Fibroblast of peridontal ligament (primary cell): ENCODE measurements around the gene BPIFB1.
A peak's percentile ranks its signal among the peaks of the same experiment; 100 is the strongest.

Experiments
- DNase-seq: peaks from one replicate; pipeline ENCODE4 v3.0.0-alpha.2; 2010; ENCODE audit errors: extremely low read depth

BPIFB1 gene

DNA sequence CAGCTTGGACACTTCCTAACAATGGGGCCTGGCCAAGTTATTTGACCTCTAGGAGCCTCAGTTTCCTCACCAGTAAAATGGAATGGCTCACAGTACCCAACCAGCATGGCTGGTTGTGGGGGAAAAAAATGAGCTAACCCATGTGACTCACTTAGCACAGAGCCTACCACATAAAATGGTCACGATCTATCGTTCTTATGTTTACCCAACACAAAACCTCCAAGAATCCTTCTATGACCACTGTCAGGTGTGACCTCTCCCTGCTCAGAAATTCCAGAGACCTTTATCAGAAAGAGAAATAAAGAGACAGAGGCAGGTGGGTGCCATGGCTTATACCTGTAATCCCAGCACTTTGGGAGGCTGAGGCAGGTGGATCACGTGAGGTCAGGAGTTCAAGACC is 39.4 kb downstream of the BPIFB1 start:
- DNase-seq, result no peak

DNA sequence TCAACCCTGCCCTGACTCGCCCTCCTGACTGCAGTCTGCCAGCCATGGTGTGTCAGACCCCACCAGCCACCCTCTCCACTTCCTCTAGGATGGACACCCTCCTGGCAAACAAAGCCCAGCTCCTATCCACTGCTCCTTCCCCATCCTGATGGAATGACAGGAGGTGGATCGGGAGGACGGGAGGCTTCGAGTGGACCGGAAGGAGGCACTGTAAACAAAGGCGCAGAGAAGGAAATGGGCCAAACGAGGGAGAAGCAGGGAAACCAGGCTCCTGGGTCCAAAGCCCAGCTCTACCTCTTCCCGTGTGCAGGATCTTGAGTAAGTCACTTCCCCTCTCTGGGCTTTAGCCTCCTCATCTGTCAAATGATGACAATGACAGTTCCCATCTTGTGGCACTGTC is 40.2 kb downstream of the BPIFB1 start:
- no peak for DNase-seq

DNA sequence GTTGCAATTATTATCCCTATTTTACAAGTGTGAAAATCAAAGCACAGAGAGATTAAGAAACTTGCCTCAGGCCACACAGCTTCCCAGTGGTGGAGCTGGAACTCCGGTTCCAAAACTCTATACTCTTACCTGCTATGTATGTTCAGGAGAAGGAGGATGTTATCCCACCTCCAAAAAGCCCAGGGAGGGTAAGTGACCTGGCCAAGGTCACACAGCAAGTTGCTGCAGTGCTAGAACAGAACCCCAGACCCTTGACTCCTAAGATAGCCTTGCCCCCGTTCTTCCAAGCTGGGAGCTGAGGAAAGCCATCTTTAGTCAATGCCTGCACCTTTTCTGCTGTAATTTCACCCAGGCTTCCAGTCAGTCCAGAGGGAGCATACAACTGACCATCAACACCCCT is 42.3 kb downstream of the BPIFB1 start:
- DNase-seq, result no peak

GRCh38 chr20:33328157-33329137 is 45.4 kb downstream of the BPIFB1 start:
- DNase-seq, result no peak

DNA sequence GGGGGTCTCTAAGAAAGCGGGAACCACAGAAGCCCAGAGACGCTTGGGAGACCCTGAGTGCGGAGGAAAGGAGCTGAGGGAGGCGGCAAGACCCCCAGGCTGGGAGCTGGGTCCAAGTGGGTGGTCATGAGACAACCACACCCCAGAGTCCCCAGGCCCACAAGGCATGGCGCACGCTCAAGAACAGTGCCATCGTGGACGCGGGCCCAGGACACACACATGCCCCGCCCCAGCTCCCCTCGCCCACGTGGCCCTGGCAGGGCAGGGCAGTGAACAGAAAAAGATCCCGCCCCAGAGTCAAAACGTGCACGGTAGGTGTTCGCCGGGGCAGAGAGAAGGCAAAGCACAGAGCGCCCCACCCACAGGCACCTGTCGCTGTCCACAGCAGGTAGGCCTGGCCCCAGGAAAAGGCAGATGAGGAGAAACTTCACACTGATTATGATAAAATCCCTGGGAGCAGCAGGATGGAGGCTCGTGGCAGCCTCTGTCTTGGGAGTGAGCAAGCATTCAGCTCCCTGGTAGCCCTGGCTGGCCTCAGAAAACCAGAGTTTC is 50.0 kb downstream of the BPIFB1 start:
- no peak for DNase-seq

DNA sequence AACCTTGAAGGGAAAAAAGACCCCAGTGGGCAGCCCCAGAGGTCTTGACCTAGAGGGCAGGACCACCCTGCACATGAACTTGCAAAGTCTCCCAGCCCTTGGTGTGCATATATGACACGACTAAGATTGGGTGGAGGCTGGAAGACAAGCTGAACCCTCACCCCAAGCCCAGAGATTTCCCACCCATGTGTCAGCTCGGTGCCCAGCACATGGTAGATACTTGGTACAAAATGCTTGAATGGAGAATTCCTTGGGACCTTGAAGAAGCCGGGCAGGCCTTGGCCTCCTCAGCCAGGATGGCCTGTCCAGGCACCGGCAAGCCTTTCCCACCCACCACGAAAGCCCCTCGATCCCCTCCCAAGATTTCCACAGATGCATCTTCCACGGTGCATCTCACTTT is 50.6 kb downstream of the BPIFB1 start:
- DNase-seq, result no peak

DNA sequence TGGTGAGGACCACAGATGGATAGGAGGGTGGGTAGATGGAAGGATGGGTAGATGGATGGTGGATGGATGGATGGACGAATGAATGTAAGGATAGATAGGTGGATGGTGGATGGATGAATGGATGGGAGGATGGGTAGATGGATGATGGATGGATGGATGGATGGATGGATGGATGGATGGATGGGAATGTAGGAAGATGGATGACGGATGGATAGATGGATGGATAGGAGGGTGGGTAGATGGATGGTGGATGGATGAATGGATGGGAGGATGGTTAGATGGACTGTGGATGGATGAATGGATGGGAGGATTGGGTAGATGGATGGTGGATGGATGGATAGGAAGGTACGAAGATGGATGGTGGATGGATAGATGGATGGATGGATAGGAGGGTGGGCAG is 51.1 kb downstream of the BPIFB1 start:
- no peak for DNase-seq

GRCh38 chr20:33336375-33336774 is 53.4 kb downstream of the BPIFB1 start:
- no peak for DNase-seq

DNA sequence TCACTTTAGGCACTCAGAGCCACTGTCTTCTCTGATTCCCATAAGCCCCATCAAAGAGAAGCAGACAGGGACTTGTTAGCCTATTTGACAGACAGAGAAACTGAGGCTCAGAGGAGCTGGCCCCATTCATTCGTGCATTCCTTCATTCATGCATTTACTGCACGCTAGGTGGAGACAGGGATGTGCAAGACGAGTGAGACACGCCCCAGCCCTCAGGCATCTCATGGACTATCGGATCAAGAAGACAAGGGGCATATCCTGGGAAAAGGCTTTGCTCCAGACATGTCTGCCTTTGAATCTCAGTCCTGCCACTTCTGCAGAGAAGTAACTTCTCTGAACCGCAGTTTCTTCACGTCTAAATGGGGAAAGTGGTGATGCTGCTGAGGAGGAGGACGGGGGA is 54.1 kb downstream of the BPIFB1 start:
- no peak for DNase-seq

DNA sequence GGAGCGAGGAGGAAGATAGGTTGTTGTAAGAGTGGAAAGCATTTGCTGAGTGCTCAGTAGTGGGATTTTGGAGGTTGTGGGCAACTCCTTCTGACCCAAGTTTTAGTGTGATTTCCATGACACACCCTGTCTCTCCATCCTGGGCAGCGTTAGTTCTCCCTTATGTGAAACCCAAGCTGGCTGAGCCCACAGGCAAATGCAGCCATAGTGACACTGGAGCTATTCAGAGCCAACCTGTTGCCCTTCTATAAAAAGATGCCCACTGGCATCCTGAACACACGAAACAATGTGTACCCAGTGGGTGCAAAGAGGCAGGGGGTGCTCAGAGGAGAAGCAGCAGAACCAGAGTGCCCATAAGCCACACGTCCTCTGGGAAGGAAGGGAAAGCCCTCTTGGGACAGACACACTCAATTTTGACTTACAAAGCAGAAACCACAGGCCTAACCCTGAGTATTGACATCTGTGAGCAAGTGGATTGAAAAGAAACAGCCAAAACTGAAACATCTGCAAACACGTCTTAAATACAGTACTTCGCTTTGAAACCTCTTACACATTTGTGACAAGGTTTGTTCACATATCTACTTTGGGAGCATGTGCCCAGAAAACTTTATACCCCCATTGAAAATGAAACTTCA is 54.6 kb downstream of the BPIFB1 start:
- peak; percentile 8 for DNase-seq

- DNase-seq, result no peak
Measured at GRCh38 chr20:33338467-33339258, 55.6 kb downstream of the BPIFB1 start.

DNA sequence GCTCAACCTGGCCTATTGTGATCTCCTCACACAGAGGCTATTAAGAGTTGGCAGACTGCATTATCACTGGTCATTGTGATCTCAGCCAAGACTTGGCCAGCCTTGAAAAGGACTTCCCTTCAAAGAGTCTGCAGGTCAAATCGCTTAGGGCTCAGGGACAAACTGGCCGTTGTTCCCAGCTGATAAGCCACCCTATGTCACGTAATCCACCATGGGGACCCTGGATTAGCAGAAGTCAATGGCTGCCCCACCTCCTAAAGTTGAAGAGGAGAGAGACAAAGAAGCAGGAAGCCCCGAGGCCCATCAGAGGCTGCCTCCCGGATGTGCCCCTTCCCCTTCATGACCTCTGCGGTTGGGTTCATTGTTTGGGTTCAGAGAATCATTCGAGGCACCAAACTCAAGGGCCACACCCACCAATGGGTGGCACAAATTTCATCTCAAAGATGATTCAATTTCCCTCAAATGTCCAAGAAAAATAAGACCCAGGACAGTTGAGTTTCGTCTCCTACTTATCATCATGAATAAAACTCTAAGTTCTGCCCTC is 56.6 kb downstream of the BPIFB1 start:
- DNase-seq, result no peak

GRCh38 chr20:33343521-33343920 is 60.5 kb downstream of the BPIFB1 start:
- no peak for DNase-seq

- DNase-seq, result no peak
Measured at GRCh38 chr20:33345342-33345741, 62.3 kb downstream of the BPIFB1 start.

DNA sequence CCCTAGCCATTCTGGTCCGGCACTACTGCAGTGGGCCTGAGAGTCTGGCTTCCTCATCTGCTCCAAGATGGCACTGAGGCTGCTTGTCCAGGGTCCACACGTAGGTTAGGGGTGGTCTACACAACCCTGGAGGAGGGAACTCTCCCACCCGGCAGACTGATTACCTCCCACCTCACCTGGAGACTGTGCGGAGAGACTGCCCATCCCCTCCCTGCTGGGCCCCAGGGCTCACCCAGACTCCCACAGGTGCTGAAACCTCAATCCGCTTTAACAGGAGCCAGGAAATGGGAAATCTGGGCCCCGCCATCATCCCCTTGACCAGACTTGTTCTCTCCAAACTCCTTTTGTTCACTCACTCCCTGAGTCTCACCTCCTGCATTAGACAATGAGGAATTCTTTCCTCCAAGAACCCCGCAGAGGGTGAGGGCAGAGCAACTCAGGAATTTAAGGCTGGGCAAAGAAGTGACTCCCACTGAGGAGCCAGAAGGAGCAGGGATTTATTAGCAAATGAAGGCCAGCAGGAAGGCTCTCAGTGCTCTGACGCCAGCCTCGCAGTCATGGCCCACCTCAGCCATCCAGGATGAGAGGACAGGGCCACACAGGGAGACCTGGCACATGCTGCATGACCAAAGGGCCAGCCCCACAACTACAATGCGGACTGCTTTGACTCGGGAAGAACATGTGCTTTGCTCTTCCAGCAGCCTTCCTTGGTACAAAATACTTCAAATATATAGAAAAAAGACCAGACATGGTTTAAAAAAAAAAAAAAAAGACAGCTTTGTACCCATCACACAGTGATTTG is 65.3 kb downstream of the BPIFB1 start:
- DNase-seq, result no peak

GRCh38 chr20:33349493-33349892 is 66.5 kb downstream of the BPIFB1 start:
- no peak for DNase-seq

- DNase-seq, result no peak
Measured at GRCh38 chr20:33351696-33352095, 68.7 kb downstream of the BPIFB1 start.

DNA sequence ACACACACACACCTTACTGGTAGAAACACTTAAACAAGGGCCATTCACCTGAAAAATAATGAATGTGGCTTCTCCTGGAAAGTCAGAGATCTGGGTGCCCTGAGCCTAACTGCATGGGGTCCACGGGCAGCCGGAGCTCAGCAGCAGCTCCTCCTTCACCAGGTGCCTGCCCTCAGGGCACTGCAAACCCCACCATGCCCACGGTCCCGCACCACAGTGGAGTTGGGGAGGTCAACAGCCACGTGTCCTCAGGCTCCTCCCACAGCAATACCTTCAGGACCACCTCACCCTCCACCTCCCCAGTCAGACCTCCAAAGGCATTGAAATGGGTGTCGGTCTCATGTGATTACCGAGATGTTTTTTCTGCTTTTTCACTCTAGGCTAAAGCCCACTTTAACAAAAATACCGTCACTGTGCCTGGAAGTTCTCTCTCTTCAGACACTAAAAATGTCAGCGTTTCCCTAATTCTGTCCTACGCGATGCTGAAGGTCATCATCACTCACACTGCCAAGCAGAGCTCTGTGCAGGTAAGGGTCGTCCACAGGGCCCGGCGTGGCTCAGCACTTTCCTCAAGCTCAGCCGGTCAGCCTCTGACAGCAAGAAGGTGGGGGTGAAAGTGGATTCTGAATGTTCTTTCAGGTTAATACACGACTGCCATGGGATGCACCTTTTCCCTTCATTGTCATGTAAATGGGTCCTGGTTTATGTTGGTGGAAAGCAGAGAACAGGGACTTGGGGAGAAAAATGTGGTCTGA is 69.4 kb downstream of the BPIFB1 start:
- no peak for DNase-seq

- DNase-seq, result no peak
Measured at GRCh38 chr20:33353013-33353402, 70.0 kb downstream of the BPIFB1 start.
